T-helper 1 cell (primary cell): ENCODE measurements around the gene COLEC11.
A peak's percentile ranks its signal among the peaks of the same experiment; 100 is the strongest.
"Not testable (repeated sequence)": the region's sequence is repeated elsewhere in the genome, so short reads cannot be mapped to it uniquely, and the experiment has no call there.

Experiments used
- DNase-seq, 5 donors: peaks; one replicate each; pipeline ENCODE4 v3.0.0-alpha.2; 2012 to 2020
- total RNA-seq, 4 donors: gene quantifications; one replicate each; lab custom pipeline; 2026; lab: John Stamatoyannopoulos, UW

COLEC11 gene
- 0.12 to 0.27 (median 0.19) reads per million in 4 donors for total RNA-seq

GRCh38 chr2:3594493-3595281, at the start of gene COLEC11:
Gene COLEC11 (plus strand): TSS chr2:3595112. CDS start chr2:3604341, 9,229 bp downstream.
- no peak for DNase-seq

- DNase-seq = no peak
These were observed 49.0 kb upstream of the COLEC11 start for GRCh38 chr2:3545788-3546478.

GRCh38 chr2:3547915-3548314, 47.0 kb upstream of the COLEC11 start:
- DNase-seq = no peak

GRCh38 chr2:3553946-3554345, 41.0 kb upstream of the COLEC11 start:
- no peak for DNase-seq

- DNase-seq = no peak
These were observed 37.2 kb upstream of the COLEC11 start for GRCh38 chr2:3557639-3558204.

GRCh38 chr2:3558205-3559014, 36.5 kb upstream of the COLEC11 start, which contains the start of gene RNASEH1:
Gene RNASEH1 (minus strand): TSS chr2:3558333. CDS start chr2:3558260, 73 bp downstream.
- DNase-seq = peak; percentile 95 to 98 (median 97)

GRCh38 chr2:3563521-3563976, 31.4 kb upstream of the COLEC11 start:
- DNase-seq = no peak

GRCh38 chr2:3565117-3565516, 29.8 kb upstream of the COLEC11 start:
- no peak for DNase-seq

- no peak for DNase-seq
These were observed 28.1 kb upstream of the COLEC11 start for GRCh38 chr2:3566806-3567205.

GRCh38 chr2:3569656-3570055, 25.3 kb upstream of the COLEC11 start:
- DNase-seq = not testable (repeated sequence)

- DNase-seq = no peak
These were observed 23.6 kb upstream of the COLEC11 start for GRCh38 chr2:3571284-3571683.

- DNase-seq = no peak
These were observed 22.3 kb upstream of the COLEC11 start for GRCh38 chr2:3572620-3573019.

- no peak for DNase-seq
These were observed 20.8 kb upstream of the COLEC11 start for GRCh38 chr2:3574155-3574554.

- peak in 2 of 5 donors; percentile 15 to 33 for DNase-seq
These were observed 19.2 kb upstream of the COLEC11 start for GRCh38 chr2:3575534-3576262.

GRCh38 chr2:3576263-3576630, 18.7 kb upstream of the COLEC11 start:
- not testable (repeated sequence) for DNase-seq

GRCh38 chr2:3578987-3579386, 15.9 kb upstream of the COLEC11 start:
- DNase-seq = no peak

GRCh38 chr2:3580449-3580848, 14.5 kb upstream of the COLEC11 start:
- no peak for DNase-seq

- DNase-seq = no peak
These were observed 13.3 kb upstream of the COLEC11 start for GRCh38 chr2:3581367-3582262.

- no peak for DNase-seq
These were observed 10.8 kb upstream of the COLEC11 start for GRCh38 chr2:3584076-3584475.

- DNase-seq = no peak
These were observed 10.2 kb upstream of the COLEC11 start for GRCh38 chr2:3584608-3585260.
